ENCODE data around the gene CEP128. TPM values are rescaled to one million over a fixed set of nuclear protein-coding genes. Genes with fewer than 3 reads are reported as not detected.

Gene CEP128
- total RNA-seq, 1 experiment from 2014 or later = 16.4 TPM

DNA sequence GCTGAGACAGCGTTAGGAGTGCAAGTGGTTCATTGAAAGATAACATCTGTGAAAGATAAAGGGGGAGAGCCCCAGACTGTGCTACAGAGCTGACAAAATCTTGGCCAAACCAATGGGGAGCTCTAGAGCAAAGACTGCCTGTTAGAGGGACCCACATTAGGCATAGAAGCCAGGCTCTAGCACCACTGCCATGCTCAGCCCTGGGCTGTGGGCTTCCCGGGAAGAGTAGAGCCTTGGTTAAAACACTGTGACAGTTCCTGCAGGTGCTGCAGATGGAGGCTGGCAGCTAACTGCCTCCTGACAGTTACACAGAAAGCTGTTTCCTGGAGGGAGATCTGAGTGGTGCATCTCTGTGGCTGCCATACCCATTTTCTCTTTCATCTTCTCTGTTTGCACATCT lies 36.9 kb upstream of the CEP128 start:
- no peaks in the 10 kb centered on the region for H3K79me2 ChIP-seq (ENCODE audit: insufficient read depth, low read length)
- H3K4me3 ChIP-seq (replicated peaks in 1 of 2; ENCODE audit: low read depth in 1 of 2, low read length in 2 of 2) = no peak overlapping the region
- no peak for ATAC-seq
- RAD21 ChIA-PET (ENCODE audit: low non-redundant PET in 1 of 2, low total read pairs in 2 of 2, uncharacterized antibody in 2 of 2, unreplicated experiment in 2 of 2) = no interaction called here
- CTCF ChIA-PET = interaction anchor here (0.7 to 2.1 kb wide), 2 partner anchors 9 to 18 kb away, joined by 3 to 4 read pairs; no protein-coding TSS in a partner anchor
- TF ChIP-seq, protein P1, sequence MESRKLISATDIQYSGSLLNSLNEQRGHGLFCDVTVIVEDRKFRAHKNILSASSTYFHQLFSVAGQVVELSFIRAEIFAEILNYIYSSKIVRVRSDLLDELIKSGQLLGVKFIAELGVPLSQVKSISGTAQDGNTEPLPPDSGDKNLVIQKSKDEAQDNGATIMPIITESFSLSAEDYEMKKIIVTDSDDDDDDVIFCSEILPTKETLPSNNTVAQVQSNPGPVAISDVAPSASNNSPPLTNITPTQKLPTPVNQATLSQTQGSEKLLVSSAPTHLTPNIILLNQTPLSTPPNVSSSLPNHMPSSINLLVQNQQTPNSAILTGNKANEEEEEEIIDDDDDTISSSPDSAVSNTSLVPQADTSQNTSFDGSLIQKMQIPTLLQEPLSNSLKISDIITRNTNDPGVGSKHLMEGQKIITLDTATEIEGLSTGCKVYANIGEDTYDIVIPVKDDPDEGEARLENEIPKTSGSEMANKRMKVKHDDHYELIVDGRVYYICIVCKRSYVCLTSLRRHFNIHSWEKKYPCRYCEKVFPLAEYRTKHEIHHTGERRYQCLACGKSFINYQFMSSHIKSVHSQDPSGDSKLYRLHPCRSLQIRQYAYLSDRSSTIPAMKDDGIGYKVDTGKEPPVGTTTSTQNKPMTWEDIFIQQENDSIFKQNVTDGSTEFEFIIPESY (IDR thresholded peaks at IDR 0.05; ENCODE audit: extremely low read depth, insufficient replicate concordance, low read length) = no peak
- TF ChIP-seq ZFX (IDR thresholded peaks at IDR 0.05) (no peak), EZH2 (IDR thresholded peaks at IDR 0.05) (no peak), SIN3A (IDR thresholded peaks at IDR 0.05; ENCODE audit: low read depth) (no peak), YY1 (IDR thresholded peaks at IDR 0.05; ENCODE audit: extremely low read depth, insufficient replicate concordance, low read depth, low read length) (no peak), TCF7L2 (IDR thresholded peaks at IDR 0.05; ENCODE audit: borderline replicate concordance, extremely low read depth, insufficient read depth, insufficient read length) (no peak), SP1 (IDR thresholded peaks at IDR 0.05; ENCODE audit: low read depth) (no peak), JUND (IDR thresholded peaks at IDR 0.05) (no peak), FOSL1 (IDR thresholded peaks at IDR 0.05; ENCODE audit: low read depth) (no peak), EGR1 (IDR thresholded peaks at IDR 0.05; ENCODE audit: low read depth) (no peak), POLR2A (IDR thresholded peaks at IDR 0.05; ENCODE audit: borderline replicate concordance, extremely low read depth, insufficient read depth, insufficient read length) (no peak), POLR2AphosphoS5 (IDR thresholded peaks at IDR 0.05; ENCODE audit: low read depth, low read length) (no peak), SRF (IDR thresholded peaks at IDR 0.05; ENCODE audit: low read depth) (no peak), EZH2phosphoT487 (IDR thresholded peaks at IDR 0.05; ENCODE audit: borderline replicate concordance) (no peak), CBX3 (IDR thresholded peaks at IDR 0.05; ENCODE audit: low read depth) (no peak), ZNF274 (IDR thresholded peaks at IDR 0.05; ENCODE audit: low read depth, low read length) (no peak)
- TF ChIP-seq, protein P2, sequence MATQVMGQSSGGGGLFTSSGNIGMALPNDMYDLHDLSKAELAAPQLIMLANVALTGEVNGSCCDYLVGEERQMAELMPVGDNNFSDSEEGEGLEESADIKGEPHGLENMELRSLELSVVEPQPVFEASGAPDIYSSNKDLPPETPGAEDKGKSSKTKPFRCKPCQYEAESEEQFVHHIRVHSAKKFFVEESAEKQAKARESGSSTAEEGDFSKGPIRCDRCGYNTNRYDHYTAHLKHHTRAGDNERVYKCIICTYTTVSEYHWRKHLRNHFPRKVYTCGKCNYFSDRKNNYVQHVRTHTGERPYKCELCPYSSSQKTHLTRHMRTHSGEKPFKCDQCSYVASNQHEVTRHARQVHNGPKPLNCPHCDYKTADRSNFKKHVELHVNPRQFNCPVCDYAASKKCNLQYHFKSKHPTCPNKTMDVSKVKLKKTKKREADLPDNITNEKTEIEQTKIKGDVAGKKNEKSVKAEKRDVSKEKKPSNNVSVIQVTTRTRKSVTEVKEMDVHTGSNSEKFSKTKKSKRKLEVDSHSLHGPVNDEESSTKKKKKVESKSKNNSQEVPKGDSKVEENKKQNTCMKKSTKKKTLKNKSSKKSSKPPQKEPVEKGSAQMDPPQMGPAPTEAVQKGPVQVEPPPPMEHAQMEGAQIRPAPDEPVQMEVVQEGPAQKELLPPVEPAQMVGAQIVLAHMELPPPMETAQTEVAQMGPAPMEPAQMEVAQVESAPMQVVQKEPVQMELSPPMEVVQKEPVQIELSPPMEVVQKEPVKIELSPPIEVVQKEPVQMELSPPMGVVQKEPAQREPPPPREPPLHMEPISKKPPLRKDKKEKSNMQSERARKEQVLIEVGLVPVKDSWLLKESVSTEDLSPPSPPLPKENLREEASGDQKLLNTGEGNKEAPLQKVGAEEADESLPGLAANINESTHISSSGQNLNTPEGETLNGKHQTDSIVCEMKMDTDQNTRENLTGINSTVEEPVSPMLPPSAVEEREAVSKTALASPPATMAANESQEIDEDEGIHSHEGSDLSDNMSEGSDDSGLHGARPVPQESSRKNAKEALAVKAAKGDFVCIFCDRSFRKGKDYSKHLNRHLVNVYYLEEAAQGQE (IDR thresholded peaks at IDR 0.05; ENCODE audit: low read depth) = no peak
- TF ChIP-seq, protein P3, sequence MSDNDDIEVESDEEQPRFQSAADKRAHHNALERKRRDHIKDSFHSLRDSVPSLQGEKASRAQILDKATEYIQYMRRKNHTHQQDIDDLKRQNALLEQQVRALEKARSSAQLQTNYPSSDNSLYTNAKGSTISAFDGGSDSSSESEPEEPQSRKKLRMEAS (IDR thresholded peaks at IDR 0.05) = no peak
- TF ChIP-seq, protein P4, sequence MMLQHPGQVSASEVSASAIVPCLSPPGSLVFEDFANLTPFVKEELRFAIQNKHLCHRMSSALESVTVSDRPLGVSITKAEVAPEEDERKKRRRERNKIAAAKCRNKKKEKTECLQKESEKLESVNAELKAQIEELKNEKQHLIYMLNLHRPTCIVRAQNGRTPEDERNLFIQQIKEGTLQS (IDR thresholded peaks at IDR 0.05) = no peak
- peaks cover 14% of the 10 kb centered on the region; the same call in 1 of the 2 replicates for H3K27me3 ChIP-seq (ENCODE audit: insufficient read depth, low read length)
- H3K36me3 ChIP-seq (ENCODE audit: control insufficient read depth in 1 of 2, insufficient read depth in 2 of 2, low read length in 2 of 2) = no peaks in the 10 kb centered on the region
- DNase-seq (ENCODE audit: low read depth, low spot score) = no peak
- no peaks in the 10 kb centered on the region for H3K9me2 ChIP-seq (ENCODE audit: insufficient read depth)
- POLR2A ChIA-PET = no interaction called here
- no peak overlapping the region for H3K27ac ChIP-seq (ENCODE audit: low read depth, low read length)
- intact Hi-C loops (cut with micrococcal nuclease) = no loop called here
- no peak overlapping the region for H3K9ac ChIP-seq (ENCODE audit: low read length)
- H4K20me1 ChIP-seq (ENCODE audit: insufficient read depth) = no peaks in the 10 kb centered on the region
- H3K4me1 ChIP-seq (ENCODE audit: control insufficient read depth in 1 of 2, insufficient read depth in 2 of 2, low read length in 2 of 2) = no peaks in the 10 kb centered on the region
- no peaks in the 10 kb centered on the region for H3K9me3 ChIP-seq (ENCODE audit: control insufficient read depth in 1 of 2, insufficient read depth in 1 of 2, low read depth in 1 of 2, low read length in 2 of 2)
- no peak overlapping the region for H3K4me2 ChIP-seq (ENCODE audit: low read length)
- no peak overlapping the region for H2AFZ ChIP-seq (ENCODE audit: low read depth, low read length, poor library complexity, severe bottlenecking)
- BruUV-seq (replicated peaks) = no TSS peak

Measured in HCT116 (cell line).